Measurements from ENCODE around the gene PALMD.

Gene PALMD

DNA sequence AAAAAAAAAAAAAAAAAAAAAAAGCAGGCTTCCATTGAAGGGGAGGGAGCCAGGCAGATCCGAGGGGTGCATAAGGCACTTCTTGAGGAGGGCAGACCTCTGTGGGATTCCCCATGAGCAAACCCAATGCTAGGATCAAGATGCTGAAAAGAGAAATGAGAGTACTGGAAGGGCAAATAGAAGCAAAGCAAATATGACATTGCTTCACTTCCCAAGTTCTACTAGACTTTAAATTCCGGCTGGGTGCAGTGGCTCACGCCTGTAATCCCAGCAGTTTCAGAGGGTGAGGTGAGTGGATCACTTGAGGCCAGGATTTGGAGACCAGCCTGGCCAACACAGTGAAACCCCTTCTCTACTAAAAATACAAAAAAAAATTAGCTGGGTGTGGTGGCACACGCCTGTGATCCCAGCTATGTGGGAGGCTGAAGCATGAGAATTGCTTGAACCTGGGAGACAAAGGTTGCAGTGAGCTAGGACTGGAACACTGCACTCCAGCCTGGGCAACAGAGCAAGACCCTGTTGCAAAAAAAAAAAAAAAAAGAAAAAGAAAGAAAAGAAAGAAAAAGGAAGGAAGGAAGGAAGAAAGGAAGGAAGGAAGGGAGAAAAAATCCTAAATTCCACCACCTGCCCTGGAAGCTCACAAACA, 23.1 kb upstream of the PALMD start:
- no peak for TF ChIP-seq NFIC (IDR thresholded peaks at IDR 0.05)
- TF ChIP-seq TAF1 (IDR thresholded peaks at IDR 0.05; ENCODE audit: low read depth), result no peak
- no peak for TF ChIP-seq CEBPB (IDR thresholded peaks at IDR 0.05)
- TF ChIP-seq CREB1 (IDR thresholded peaks at IDR 0.05; ENCODE audit: low read depth), result no peak
- no peak for TF ChIP-seq MAX (IDR thresholded peaks at IDR 0.05)
- no peak for TF ChIP-seq EGR1 (IDR thresholded peaks at IDR 0.05)
- TF ChIP-seq RAD21 (IDR thresholded peaks at IDR 0.05; ENCODE audit: low read depth), result no peak
- TF ChIP-seq, protein P1, sequence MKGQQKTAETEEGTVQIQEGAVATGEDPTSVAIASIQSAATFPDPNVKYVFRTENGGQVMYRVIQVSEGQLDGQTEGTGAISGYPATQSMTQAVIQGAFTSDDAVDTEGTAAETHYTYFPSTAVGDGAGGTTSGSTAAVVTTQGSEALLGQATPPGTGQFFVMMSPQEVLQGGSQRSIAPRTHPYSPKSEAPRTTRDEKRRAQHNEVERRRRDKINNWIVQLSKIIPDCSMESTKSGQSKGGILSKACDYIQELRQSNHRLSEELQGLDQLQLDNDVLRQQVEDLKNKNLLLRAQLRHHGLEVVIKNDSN (IDR thresholded peaks at IDR 0.05), result no peak
- no peak for TF ChIP-seq TEAD4 (IDR thresholded peaks at IDR 0.05)
- no peak for TF ChIP-seq YY1 (IDR thresholded peaks at IDR 0.05; ENCODE audit: low read depth)
- no peak for TF ChIP-seq ZBTB7A (IDR thresholded peaks at IDR 0.05; ENCODE audit: low read depth)
- no peak for TF ChIP-seq EP300 (IDR thresholded peaks at IDR 0.05; ENCODE audit: borderline replicate concordance)
- no peak for TF ChIP-seq TCF12 (IDR thresholded peaks at IDR 0.05; ENCODE audit: low read depth)
- TF ChIP-seq REST (IDR thresholded peaks at IDR 0.05; ENCODE audit: low read depth), result no peak
- TF ChIP-seq FOXM1 (IDR thresholded peaks at IDR 0.05; ENCODE audit: borderline replicate concordance, low read depth), result no peak

DNA sequence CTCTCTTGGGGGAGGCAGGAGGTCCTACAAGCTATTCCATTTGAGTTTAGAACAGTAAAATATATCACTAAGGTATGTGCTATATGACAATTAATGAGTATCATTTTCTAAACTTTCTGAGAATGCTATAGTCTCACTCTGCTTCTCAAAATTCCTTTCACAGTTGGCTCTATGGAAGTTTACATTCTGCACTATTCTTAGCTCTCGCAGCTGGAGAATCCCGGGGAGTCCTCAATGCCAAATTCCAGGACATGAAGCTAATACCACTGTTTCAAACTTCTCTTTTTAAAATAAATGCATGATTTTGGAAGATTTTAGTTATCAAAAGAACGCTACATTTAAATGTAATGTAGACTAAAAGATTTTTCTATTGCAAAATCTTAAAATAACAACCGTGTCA, 22.4 kb upstream of the PALMD start:
- TF ChIP-seq TEAD4 (IDR thresholded peaks at IDR 0.05) (no peak), EP300 (IDR thresholded peaks at IDR 0.05; ENCODE audit: borderline replicate concordance) (no peak), CREB1 (IDR thresholded peaks at IDR 0.05; ENCODE audit: low read depth) (no peak), NFIC (IDR thresholded peaks at IDR 0.05) (no peak), TAF1 (IDR thresholded peaks at IDR 0.05; ENCODE audit: low read depth) (no peak), CEBPB (IDR thresholded peaks at IDR 0.05) (no peak), MAX (IDR thresholded peaks at IDR 0.05) (no peak), FOXM1 (IDR thresholded peaks at IDR 0.05; ENCODE audit: borderline replicate concordance, low read depth) (no peak), YY1 (IDR thresholded peaks at IDR 0.05; ENCODE audit: low read depth) (no peak), REST (IDR thresholded peaks at IDR 0.05; ENCODE audit: low read depth) (no peak)

GRCh38 chr1:99627615-99628014, 18.3 kb upstream of the PALMD start:
- TF ChIP-seq YY1 (IDR thresholded peaks at IDR 0.05; ENCODE audit: low read depth) (no peak), CEBPB (IDR thresholded peaks at IDR 0.05) (no peak), NFIC (IDR thresholded peaks at IDR 0.05) (no peak), EP300 (IDR thresholded peaks at IDR 0.05; ENCODE audit: borderline replicate concordance) (no peak), RAD21 (IDR thresholded peaks at IDR 0.05; ENCODE audit: low read depth) (no peak), REST (IDR thresholded peaks at IDR 0.05; ENCODE audit: low read depth) (no peak), MAX (IDR thresholded peaks at IDR 0.05) (no peak), FOXM1 (IDR thresholded peaks at IDR 0.05; ENCODE audit: borderline replicate concordance, low read depth) (no peak), EGR1 (IDR thresholded peaks at IDR 0.05) (no peak), TEAD4 (IDR thresholded peaks at IDR 0.05) (no peak), ZBTB7A (IDR thresholded peaks at IDR 0.05; ENCODE audit: low read depth) (no peak), TCF12 (IDR thresholded peaks at IDR 0.05; ENCODE audit: low read depth) (no peak), TAF1 (IDR thresholded peaks at IDR 0.05; ENCODE audit: low read depth) (no peak)
- TF ChIP-seq, protein P1 (IDR thresholded peaks at IDR 0.05), result no peak

GRCh38 chr1:99629164-99629563, 16.7 kb upstream of the PALMD start:
- TF ChIP-seq NFIC (IDR thresholded peaks at IDR 0.05) (no peak), TCF12 (IDR thresholded peaks at IDR 0.05; ENCODE audit: low read depth) (no peak), CEBPB (IDR thresholded peaks at IDR 0.05) (no peak), CREB1 (IDR thresholded peaks at IDR 0.05; ENCODE audit: low read depth) (no peak), RAD21 (IDR thresholded peaks at IDR 0.05; ENCODE audit: low read depth) (no peak), MAX (IDR thresholded peaks at IDR 0.05) (no peak), FOXM1 (IDR thresholded peaks at IDR 0.05; ENCODE audit: borderline replicate concordance, low read depth) (no peak), TAF1 (IDR thresholded peaks at IDR 0.05; ENCODE audit: low read depth) (no peak), ZBTB7A (IDR thresholded peaks at IDR 0.05; ENCODE audit: low read depth) (no peak), REST (IDR thresholded peaks at IDR 0.05; ENCODE audit: low read depth) (no peak), EGR1 (IDR thresholded peaks at IDR 0.05) (no peak), TEAD4 (IDR thresholded peaks at IDR 0.05) (no peak)
- TF ChIP-seq, protein P1 (IDR thresholded peaks at IDR 0.05), result no peak
